GM19099 (cell line): ENCODE results near the gene IGSF21.

Experiments
- POLR2A ChIP-seq: IDR thresholded peaks from 3 replicates; pipeline ENCODE4 v1.6.1; 2011; ENCODE audit warnings: low read depth; ENCODE audit not compliant: insufficient read length; ENCODE audit errors: extremely low read depth

IGSF21 gene

DNA sequence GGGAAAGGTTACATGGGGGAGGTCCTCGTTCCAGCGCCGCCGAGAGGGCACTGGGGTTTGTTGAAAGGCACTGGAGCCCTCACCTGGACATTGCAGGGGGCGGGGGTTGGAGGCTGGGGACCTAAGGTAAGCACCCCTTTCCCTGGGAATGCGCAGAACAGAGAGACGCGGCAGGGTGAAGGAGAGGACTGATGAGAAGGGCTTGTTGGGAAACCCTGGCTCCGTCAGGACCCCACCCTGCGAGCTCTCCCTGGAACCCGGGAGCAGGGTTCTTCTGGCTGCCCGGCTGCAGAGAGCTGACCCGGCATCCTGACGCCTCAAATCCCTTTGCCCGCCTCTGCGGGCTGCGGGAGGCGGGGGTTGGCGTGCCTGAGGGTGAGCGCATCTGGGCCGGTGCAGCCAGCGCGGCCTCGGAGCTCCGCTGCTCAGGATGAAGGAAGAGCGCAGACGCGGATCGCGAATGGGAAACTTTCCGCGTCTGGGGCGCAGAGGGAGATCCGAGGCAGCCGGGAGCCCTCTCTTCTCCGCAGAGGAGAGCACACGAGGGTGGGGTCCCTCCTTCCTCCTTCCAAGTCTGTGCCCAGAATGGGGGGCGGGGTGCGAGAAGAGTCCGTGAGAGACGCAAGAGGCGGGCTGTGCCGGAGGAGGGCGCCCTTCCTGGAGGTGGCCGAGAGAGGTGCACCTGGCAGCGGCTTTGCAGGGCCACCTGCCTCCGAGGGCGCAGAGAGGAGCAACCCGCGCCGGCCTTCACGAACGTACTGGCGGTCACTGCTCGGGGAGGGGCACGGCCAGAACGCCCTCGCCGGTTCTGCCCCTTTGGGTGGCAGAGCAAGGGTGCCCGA is 2.4 kb downstream of the IGSF21 start:
- TF ChIP-seq POLR2A = no peak

DNA sequence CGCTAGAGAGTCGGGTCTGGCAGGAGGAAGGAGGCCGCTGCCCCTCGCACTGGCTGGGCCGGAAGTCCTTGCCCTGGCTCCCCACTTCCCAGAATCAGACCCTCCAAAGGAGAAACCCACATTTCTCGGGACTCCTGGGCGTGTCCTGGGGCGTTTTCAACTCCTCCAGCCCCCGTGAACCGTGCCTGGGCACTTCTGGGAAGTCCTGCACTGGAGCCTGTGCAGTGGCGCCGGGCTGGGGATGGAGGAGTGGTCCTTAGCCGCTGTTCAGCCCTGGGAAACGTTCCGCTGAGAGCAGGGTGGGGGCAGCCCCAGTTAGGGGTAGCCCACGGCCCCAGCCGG is 3.0 kb downstream of the IGSF21 start:
- no peak for TF ChIP-seq POLR2A

DNA sequence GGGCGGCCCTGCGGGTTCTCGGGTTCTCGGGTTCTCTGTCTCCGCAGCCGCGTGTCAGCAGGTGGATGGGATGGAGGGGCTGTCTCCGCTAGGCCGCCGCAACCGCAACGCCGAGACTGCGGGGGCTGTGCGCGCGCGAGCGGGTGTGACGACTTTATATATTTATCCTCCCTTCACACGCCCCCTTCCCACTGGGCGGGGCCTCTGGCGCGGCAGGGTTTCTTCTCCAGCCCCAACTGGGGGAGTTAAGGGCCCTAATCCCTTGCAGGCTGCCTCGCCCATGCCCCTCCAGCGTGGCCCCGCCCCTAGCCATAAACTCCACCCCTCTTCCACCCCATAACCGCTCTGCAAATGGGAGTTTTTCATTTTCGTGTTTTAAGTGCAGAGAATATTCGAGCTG is 3.4 kb downstream of the IGSF21 start:
- no peak for TF ChIP-seq POLR2A

DNA sequence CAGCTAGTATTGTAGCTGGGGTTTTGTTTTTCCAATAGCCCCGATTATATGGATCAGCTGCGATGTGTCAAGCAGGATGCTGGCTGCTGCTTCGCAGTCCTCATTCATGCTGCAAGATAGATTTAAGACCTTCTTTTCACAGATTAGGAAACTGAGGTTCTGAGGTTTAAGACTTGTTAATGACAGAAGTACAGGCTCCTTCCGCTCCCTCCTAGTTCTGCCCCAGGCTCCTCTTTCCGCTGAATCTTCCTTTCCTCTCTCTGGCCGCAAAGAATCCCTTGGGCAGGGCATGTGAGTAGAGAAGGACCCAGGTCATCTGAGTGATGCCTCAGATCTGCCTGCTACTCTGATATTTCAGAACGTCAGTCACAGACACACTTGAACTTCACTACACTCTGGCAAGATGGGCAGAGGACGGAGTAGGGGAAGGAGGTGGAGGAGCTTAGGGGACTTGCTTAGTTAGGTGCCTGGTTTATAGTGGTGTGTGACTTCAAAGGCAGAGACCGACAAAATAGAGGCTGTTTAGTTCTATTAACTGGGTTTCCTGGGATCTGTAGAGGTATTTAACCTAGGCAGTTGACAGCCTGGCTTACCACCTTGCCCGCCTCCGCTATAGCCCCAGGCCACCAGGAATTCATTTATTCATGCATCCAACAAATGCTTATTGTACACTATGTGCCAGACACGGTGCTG is 4.2 kb downstream of the IGSF21 start:
- no peak for TF ChIP-seq POLR2A

DNA sequence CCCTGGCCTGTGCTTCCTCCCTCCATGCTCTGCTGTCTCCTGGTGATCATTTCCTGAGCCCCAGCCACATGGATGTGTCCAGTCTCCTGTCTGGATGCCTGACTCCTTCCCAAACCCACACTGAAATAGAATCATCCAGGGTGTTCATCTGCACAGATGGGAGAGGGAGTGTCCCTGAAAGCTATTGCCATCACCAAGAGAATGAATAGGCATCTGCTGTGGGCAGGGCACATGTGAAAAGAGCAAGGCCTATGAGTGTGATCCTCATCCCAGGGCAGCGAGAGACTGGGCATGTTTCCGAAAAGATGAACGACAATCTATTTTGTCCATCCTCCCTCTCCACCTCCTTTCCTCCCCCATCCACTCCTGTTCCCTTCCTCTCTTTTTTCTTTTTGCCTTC is 5.0 kb downstream of the IGSF21 start:
- TF ChIP-seq POLR2A = no peak

DNA sequence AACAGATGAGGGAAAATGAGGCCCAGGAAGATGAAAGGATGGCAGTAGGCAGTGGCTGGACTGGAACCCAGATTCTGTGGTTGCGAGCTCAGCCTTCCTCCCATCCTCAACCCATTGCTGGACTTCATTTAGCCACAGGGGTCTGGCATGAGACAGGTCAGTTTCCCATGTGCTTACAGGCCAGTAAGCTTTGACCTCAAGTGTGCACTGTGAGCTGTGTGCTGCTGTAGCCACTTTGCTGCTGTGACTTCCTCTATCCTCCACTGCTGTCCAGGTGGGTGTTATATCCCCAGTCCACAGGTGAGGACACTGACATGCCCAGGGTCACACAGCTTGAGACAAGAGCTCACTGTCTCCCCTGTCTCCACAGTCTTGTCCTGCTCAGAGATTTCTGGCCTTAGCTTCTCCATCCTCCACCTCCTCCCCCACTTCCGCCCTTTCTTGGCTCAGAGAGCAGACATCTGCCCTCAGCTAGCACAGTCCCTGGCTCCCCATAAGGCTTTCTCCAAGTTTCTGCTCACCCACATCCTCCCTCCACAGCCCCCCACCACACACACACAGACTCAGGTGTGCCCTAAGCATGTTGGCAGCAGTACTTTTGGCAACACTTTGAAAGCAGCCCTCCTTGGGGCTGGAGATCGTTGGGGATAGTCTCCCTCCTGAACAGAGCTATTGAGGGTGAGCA is 7.3 kb downstream of the IGSF21 start:
- no peak for TF ChIP-seq POLR2A

GRCh38 chr1:18116777-18117176 is 9.2 kb downstream of the IGSF21 start:
- no peak for TF ChIP-seq POLR2A

- no peak for TF ChIP-seq POLR2A
These were observed 10.5 kb downstream of the IGSF21 start for GRCh38 chr1:18118078-18118477.

- TF ChIP-seq POLR2A = no peak
These were observed 10.9 kb downstream of the IGSF21 start for GRCh38 chr1:18118491-18118890.

DNA sequence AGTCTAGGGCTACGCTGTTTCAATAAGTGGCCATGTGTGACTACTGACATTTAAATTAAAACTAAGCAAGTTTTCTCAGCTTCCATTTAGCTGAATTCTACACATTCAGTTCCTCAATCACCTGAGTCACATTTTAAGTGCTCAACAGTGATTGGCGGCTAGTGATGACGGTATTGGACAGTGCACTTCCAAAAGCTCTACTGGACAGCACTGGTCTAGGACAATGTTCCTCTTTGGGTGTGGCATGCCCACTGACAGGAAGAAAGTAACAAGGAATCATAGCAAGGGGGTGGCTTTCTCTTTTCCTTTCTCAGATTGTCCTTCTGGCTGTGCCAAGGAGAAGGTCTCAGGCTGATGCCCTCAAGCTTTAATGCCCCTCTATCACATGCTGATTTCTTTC is 11.7 kb downstream of the IGSF21 start:
- no peak for TF ChIP-seq POLR2A

- no peak for TF ChIP-seq POLR2A
These were observed 12.3 kb downstream of the IGSF21 start for GRCh38 chr1:18119771-18120377.

- TF ChIP-seq POLR2A = no peak
These were observed 13.0 kb downstream of the IGSF21 start for GRCh38 chr1:18120638-18121037.

DNA sequence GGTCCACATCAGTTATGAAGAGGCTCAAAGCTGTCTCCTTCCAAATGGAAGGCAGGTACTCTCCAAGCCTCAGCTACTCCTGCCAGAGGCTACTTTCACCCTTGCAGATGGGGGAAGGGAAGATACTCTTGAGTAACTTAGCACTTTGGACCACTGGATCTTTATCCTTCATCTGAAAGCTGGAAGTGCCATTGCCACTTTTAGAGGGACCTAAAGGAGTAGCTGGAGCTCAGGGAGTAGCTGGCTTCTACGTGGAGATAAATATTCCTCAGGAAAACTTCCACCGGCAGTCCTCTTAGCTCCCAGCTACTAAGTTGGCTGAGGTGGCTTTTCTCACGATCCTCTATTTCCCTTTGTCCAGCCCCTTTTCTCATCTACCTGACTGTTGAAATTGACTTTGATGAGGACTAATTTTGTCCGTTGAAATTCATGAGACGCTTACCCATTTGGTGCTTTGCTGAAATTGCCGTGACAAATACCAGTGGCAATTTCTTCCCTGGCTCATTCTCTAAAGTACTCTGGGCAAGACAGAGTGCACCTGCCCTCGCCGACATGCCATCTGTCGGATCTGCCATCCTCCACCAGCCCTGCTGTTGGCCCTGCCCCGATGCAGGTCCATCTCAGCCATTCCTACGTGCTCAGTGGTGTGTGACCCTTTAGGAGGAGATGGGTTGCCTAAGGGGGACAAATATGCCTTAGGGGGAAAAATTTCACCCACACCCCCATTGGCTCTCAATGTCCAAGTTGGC is 13.6 kb downstream of the IGSF21 start:
- no peak for TF ChIP-seq POLR2A

- TF ChIP-seq POLR2A = no peak
These were observed 15.9 kb downstream of the IGSF21 start for GRCh38 chr1:18123467-18123992.
